GM19240 (cell line): Measurements from ENCODE around the gene SMKR1.
"Not testable (repeated sequence)": the region's sequence is repeated elsewhere in the genome, so short reads cannot be mapped to it uniquely, and the experiment has no call there.

Experiments used
- DNase-seq: peaks from one replicate; pipeline ENCODE4 v3.0.0; 2011; ENCODE audit warnings: low spot score; ENCODE audit not compliant: insufficient read length

SMKR1 gene

DNA sequence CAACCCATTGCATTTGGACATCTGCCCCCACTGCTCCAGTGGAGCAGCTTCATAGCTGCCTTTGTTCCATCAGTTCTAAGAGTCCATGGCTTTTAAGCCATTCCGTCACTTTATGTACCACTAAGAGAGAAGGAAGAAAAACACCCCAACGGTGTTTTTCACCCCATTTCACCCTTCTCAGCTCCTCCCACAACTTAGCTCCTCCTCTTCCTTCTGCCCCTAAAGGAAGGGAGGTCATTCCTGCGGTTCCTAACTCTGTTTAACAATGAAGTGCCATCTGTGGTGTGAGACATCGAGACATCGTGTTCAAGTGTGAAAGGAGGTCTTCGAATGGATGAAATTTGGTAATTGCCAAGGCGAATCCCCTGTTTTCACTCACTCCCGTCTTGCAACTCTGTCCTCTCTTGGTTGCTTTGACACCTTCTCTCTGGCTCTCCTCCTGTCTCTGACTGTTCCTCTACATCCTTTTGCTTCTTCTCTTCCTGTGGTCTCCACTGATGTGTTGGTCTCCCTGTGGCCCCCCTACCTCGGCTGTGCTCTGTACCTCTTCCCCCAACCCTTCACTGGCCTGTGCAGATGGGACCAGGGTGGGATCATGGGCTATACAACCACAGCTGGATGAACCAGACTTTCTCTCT is 23.0 kb downstream of the SMKR1 start:
- DNase-seq = no peak

DNA sequence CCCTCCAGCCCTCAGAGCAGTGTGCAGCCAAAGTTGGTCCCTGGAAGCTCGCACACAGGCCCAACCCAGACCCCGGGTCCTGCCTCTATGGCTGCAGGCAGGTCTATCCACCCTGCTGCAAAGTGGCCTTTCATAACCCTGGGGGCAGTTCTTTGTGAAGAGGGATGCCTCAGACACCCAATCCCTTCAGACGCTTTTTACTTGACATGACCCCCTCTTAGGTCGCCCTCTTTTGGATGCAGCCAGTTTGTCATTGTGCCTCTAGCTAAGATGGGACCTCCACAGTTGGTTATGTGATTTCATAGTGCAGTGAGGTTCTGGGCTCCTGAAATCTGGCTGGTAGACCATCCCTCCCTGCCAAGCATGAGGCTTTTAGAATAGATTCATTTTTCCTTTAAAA is 27.3 kb downstream of the SMKR1 start:
- DNase-seq = no peak

DNA sequence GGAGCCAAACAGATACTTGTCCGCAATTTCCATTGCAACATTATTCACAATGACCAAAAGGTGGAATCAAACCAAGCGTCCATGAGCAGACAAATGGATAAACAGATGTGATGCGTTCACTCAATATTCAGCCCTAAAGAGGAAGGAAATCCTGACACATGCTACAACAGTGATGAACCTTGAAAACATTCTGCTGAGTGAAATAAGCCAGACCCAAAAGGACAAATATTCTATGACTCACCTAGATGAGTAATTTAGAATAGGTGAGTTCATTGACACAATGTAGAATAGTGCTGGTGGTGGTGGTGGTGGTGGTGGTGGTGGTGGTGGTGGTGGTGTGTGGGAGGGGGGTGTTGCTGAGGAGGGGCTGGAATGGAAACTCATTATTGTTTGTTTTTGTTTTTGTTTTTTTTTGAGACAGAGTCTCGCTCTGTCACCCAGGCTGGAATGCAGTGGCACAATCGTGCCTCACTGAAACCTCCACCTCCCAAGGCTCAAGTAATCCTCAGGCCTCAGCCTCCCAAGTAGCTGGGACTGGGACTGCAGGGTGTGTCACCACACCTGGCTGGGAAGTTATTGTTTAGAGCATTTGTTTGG is 28.6 kb downstream of the SMKR1 start:
- DNase-seq = no peak

GRCh38 chr7:129531721-129532120 is 29.4 kb downstream of the SMKR1 start:
- DNase-seq = no peak

- no peak for DNase-seq
These were observed 30.0 kb downstream of the SMKR1 start for GRCh38 chr7:129532375-129532774.

GRCh38 chr7:129534558-129535274 is 32.4 kb downstream of the SMKR1 start:
- DNase-seq = not testable (repeated sequence)

DNA sequence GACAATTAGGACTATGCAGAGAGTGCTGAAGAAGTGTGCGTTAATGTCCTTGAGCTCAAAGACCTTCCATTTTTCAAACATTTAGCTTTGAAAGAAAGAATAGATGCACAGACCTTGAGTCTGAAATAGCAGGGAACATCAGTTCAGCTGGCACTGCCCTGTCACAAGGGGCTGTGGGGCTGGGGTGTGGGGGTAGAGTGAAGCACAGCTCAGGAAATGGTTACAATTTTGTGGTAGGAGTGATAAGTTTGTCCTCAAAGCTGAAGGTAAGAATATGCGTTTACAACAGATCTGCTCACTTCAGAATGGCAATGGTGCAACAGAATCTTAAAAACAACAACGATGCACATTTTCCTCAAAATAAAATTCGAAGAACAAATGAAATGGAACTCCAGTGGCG is 33.6 kb downstream of the SMKR1 start:
- DNase-seq = no peak

DNA sequence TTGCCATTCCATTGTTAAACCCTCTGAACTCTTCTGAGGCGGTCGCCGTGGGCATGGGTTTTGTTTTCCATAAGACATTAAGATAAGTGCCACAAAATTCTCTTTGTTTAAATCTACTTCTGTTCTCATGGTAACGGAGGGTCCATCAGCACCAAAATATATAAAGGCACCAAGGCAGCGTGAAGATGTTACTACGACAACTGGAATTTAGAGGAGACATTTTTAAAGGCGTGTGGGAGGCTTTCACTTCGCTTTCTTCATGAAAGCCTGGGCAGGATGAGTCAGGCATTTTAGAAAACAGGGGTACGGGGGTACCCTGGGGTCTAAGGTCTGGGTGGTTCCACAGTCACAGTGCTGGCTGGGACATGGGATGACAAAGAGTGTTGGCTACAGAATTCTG is 34.0 kb downstream of the SMKR1 start:
- DNase-seq = no peak

DNA sequence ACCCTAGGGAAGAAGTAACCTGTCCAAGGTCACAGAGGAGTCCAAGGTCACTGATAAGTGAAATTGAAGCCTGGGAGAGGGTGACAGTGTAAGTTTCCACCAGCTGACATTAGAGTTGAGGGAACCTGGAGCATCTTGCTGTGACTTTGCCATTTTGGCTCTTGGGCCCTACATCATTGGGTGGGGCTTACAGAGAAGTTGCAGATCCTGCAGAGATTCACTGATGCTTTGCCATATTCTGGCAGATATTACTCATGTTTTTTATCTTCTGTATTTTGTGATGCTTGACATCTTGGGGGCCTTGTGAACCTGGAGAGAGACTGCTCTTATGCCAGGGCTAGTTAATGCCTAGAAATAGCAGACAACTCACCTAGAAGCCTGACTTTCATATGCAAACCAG is 36.5 kb downstream of the SMKR1 start:
- no peak for DNase-seq

GRCh38 chr7:129540340-129540739 is 38.0 kb downstream of the SMKR1 start:
- DNase-seq = no peak

GRCh38 chr7:129544700-129545099 is 42.4 kb downstream of the SMKR1 start:
- no peak for DNase-seq

DNA sequence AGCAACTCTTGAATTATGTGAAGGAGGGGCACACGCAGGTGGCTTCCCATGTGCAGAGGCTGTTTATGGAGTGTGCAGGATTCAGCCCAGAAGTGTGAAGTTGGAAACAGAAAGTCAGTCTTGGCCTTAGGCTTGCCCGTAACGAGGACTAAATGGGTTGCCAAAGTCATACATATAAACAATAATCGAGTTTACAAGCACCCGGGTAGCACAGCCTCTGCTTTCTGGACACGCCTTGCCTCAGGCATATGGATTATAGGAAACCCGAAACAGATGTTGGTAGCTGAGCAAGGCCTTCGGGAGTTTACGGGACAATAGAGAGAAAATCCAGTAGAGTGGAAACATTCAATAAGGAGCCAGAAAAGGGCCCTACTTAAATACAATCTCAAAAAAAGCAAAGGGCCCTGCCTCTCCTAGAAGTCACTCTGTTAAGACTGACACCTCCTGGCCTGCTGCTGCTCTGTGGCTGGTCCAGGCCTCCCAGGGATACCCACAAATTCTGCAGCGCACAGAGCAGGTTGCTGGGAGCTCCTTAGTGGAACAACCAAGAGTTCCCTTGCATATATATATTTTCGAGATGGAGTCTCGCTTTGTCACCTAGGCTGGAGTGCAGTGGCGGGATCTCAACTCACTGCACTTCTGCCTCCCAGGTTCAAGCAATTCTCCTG is 48.5 kb downstream of the SMKR1 start:
- no peak for DNase-seq

- DNase-seq = no peak
These were observed 51.6 kb downstream of the SMKR1 start for GRCh38 chr7:129553899-129554461.

DNA sequence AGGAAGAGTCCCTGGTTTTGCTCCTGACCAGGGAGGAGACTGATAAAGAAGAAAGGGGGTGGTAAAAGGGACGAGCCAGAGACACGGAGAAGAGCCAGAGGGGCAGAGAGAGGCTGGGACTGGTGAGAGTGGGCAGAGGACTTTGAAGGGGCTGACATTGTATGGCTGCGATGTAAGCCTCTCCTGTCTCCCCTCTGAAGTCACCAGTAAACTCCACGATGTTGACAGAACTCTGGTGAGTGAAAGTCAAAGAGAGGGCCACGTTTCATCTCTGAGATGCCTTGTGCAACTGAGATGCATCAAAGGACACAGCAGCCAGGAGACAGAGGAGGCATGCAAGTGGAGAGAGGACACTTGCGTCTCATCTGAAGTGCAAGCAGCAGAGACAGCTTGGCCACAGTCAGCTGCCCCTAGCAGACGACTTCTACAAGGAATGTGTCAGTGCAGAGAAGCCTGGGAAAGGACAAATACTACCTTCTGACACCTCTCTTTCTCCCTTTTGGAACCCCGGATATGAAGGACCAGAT is 54.3 kb downstream of the SMKR1 start:
- no peak for DNase-seq

GRCh38 chr7:129557686-129558481 is 55.6 kb downstream of the SMKR1 start:
- DNase-seq = no peak

DNA sequence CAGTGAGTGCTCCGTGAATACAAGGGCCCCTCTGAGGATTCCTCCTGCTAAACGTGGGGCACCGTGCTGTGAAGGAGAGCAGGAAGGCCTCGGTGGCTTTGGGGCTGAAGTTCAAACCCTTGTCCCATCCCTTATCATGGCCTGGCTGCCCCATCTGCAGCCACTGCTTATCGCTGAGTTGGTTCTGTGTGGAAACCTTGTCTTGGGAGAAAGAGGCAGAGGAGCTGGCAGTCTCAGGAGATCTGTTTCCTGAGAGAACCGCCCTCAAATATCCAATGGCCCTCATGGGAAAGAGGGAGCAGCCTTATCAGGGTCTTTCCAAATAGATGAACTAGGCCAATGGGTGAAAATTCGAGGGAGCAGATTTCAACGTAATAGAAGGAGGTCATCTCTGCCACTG is 57.2 kb downstream of the SMKR1 start:
- no peak for DNase-seq

- no peak for DNase-seq
These were observed 58.5 kb downstream of the SMKR1 start for GRCh38 chr7:129560831-129561230.

- DNase-seq = no peak
These were observed 59.5 kb downstream of the SMKR1 start for GRCh38 chr7:129561677-129562359.
